Kidney glomerular epithelial cell (primary cell): Measurements from ENCODE around the gene MTMR3.
A peak's percentile ranks its signal among the peaks of the same experiment; 100 is the strongest.
"Not testable (repeated sequence)": the region's sequence is repeated elsewhere in the genome, so short reads cannot be mapped to it uniquely, and the experiment has no call there.

Source experiments
- DNase-seq: peaks from one replicate; lab custom pipeline; 2025; lab: John Stamatoyannopoulos, UW

MTMR3 gene

DNA sequence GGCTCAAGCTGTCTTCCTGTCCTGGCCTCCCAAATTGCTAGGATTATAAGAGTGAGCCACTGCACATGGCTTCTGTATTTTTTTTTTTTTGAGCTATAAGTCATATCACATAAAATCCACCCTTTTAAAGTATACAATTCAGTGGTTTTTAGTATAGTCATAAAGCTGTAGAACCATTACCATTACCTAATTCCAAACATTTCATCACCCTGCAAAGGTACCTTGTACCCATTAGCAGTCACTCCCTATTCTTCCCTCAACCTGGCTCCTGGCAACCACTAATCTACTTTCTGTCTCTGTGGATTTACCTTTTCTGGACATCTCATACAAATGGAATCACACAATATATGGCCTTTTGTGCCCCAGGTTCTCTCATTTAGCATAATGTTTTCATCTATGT, 84.5 kb downstream of the MTMR3 start:
- no peak for DNase-seq

GRCh38 chr22:29971607-29972006, 88.6 kb downstream of the MTMR3 start:
- DNase-seq = no peak

- no peak for DNase-seq
These were observed 89.1 kb downstream of the MTMR3 start for GRCh38 chr22:29972121-29972520.

GRCh38 chr22:29973269-29973668, 90.3 kb downstream of the MTMR3 start:
- no peak for DNase-seq

- DNase-seq = not testable (repeated sequence)
These were observed 90.7 kb downstream of the MTMR3 start for GRCh38 chr22:29973680-29974079.

GRCh38 chr22:29975494-29975893, 92.5 kb downstream of the MTMR3 start:
- no peak for DNase-seq

- no peak for DNase-seq
These were observed 94.1 kb downstream of the MTMR3 start for GRCh38 chr22:29977107-29977506.

- no peak for DNase-seq
These were observed 96.9 kb downstream of the MTMR3 start for GRCh38 chr22:29979777-29980321.

- no peak for DNase-seq
These were observed 100.4 kb downstream of the MTMR3 start for GRCh38 chr22:29983296-29983917.

DNA sequence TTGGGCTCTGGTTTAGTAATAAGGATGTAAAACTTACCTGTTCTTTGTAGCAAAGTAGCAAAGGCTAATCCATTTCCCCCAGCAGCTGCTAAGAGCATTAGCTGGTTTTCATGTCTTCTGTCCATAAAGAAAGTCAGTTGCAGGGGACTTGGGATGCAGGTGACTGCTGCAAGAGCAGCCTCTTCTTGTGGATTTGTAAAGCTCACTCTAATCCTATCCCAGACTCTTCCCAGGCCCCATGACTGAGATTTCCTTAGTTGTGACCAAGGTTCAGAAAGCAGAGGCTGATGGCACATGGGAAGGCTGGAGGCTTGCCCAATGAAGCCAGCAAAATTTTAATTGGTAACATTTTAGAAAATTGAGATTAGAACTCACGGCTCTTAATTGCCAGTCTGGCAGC, 102.9 kb downstream of the MTMR3 start:
- no peak for DNase-seq

GRCh38 chr22:29987137-29987536, 104.2 kb downstream of the MTMR3 start:
- DNase-seq = no peak

GRCh38 chr22:29988719-29989118, 105.7 kb downstream of the MTMR3 start:
- no peak for DNase-seq

DNA sequence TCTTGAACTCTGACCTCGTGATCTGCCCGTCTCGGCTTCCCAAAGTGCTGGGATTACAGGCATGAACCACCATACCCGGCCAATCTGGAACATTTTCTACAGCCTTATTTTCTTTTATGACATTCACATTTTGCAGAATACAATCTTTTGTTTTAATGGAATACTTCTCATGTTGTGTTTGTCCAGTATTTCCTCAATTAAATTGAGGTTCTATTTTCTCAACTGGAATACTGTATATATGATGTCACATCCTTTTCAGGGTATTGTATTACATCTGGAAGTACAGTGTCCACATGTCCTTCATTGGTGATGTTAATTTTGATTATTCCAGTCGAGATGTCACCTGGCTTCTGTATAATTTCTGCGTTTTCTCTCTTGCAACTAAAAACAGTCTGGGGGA, 106.5 kb downstream of the MTMR3 start:
- DNase-seq = no peak

DNA sequence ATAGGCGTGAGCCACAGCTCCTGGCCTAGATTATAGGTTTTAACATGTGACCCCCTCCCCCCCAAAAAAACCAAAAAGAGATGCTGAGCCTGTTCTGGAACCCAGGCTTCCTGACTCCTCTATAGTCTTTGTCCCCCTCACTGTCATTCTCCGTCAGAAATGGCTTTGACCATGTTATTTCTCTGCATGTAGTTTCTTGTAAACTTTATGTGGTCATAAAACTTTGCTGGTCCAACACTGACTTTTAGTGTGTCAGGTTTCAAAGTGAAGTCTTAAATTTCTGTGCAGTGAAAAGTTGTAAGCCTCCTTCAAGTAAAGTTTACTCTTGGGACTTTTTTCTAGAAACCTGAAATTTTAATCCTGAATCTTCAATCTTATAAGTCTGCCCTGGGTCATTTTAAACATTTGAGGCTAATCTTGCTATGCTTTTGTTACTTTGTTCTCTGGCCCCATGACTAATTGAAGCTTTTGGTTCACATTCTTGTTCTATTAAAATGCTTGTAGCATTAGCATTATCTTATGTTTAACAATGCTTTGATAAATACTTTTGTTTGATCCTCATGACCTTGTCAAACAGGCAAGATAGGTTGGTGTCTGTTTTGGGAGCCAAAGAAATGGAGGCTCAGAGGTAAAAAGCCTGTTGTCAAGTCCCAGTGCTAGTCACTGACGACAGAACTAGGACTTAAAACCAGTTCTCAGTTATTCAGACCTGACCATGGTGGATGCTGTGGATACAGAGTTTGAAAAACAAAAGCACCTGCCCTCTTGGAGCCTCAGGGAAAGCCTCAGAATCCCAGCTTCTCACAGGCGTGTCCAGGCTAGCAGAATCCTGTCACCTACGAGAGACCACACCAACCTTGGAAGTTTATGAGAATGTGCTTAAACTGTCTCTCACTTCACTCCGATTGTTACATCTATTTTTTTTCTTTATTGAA, 109.6 kb downstream of the MTMR3 start:
- DNase-seq = no peak

DNA sequence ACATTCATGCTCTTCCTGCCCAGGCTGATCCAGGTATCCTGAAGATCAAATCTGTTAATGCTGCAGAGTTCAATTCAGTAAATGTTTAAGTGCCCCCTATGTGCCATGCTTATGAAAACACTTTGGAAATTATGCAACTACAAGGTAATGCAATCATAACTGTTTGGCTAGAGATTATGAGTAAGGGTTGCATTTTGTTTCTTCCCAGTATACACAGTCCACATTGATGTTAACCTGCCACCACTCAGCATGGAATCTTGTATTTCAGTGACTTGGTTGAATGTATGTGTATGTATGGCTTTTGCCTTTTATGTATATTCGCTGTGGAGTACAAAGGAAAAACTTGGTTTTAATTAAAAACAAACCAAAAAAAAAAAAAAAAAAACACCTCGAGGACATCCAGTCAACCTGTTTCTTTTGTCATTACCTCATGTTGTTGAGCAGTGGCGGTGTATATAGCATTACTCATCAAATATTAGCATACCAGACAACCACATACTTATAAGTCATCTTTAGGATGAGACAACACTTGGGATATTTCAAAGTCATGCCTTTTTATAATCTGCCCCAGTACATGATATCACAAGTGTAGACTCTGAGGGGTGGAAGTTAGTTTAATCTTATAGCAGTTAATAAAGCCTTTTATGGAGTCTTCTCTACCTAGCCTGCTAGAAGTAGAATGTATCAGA, 111.2 kb downstream of the MTMR3 start:
- DNase-seq = peak; percentile 83

- no peak for DNase-seq
These were observed 112.0 kb downstream of the MTMR3 start for GRCh38 chr22:29994943-29995342.

DNA sequence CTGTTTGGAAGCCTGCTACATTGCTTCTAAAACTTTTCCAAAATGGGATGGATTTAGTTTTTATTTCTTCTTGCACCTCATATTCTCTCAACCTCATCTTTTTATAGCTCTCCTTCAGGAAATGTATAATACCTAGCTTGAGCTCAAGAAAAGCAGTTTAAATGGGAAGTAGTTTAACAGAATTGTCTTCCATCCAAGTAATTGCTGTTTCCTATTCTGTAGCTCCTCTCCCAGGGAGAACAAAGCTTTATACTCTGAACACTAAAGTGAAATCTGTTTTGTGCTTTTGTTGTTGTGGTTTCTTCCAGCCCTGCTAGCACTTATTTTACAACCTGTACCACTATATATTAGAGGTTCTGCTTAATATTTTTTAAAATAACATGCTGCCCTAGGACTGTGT, 114.1 kb downstream of the MTMR3 start:
- no peak for DNase-seq

DNA sequence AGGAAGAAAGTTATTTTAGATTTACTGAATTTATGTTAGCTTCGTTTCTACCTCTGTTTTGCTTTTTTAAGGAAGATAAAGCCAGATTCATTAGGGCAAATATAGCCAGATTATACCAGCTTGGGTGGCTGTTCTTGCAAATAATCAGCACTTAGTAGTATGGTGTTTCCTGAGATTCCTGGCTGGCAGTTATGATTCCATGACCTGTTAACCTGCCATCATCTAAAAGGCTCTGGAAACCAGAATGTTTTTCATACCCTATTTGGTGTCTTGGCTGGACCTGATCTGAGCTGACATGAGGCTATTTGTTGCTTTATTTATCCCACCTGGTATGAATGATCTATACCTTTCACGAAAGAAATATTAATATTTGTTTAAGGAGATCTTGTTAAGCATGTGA, 114.5 kb downstream of the MTMR3 start:
- no peak for DNase-seq

DNA sequence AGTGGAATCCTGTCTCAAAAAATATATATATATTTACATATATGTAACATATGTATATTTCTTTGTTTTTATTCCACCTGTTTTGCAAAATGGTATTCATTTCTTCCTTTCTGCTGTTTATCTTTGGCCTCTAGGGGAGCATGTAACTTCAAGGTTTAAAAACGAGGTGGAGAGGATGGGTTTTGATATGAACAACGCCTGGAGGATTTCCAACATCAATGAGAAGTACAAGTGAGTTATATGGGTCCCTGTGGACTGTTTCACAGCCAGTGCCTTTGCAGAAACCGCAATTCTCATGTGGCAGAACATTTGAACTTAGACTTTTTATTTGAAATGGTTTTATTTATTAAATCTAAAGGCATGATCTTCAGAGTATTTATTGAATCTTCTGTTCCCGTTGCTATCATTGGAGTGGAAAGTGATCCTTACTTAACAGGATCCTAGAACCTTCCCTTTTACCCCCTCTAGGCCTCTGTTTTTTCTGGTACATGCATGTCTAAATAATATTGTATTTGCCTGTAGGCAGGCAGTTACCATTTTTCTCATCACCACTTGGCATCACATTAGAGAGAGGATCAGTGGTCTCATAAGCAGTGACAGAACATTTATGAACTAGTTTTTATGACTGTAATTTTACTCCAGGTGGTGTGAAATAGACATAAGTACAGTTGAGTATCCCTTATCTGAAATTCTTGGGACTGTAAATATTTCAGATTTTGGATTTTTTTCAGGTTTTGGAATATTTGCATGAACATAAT, 115.8 kb downstream of the MTMR3 start:
- DNase-seq = no peak

GRCh38 chr22:30000566-30000965, 117.6 kb downstream of the MTMR3 start:
- DNase-seq = peak; percentile 42

DNA sequence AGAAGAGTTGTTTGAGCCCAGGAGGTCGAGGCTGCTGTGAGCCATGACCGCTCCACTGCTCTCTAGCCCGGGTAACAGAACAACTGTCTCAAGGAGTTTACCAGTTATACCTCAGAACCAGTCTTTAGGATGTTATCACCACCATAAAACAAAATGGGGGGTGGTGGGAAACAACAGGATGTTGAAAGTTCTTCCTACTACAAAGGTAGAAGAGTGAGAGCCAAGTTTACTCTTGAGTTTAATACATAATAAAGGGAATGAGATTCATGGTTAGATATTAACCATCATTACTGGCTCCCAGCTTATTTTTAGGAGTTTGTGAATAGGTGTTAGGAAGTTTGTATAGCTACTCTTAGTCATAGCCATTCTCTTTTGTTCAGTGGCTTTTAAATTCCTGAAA, 118.5 kb downstream of the MTMR3 start:
- peak; percentile 24 for DNase-seq
